ENCODE measurements around the gene RBM23. TPM values are rescaled to one million over a fixed set of nuclear protein-coding genes. Genes with fewer than 3 reads are reported as not detected.

Gene RBM23
- polyA plus RNA-seq, 1 donor = 81.9 TPM

DNA sequence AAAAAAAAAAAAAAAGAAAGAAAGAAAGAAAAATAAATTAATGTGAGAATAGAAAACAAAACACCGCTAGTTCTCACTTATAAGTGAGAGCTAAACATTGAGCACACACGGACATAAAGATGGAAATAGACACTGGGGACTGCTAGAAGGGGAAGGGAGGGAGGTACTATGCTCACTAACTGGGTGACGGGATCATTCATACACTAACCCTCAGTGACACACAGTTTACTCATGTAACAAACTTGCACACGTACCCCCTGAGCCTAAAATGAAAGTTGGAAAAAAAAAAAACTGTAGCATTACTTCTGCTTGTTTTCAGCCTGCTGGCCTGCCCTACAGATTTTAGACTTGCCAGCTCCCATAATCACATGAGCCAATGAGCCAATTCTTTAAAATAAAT, 20.7 kb upstream of the RBM23 start:
- Histone ChIP-seq H3K9me3 (ENCODE audit: control insufficient read depth, low read depth, low read length) (no peaks in the 10 kb centered on the region), H3K4me1 (ENCODE audit: control insufficient read depth, insufficient read depth, low read length) (no peaks in the 10 kb centered on the region), H3K27ac (ENCODE audit: low read length) (no peak overlapping the region), H3K4me3 (ENCODE audit: low read length) (no peak overlapping the region), H3K36me3 (ENCODE audit: control insufficient read depth, insufficient read depth, low read length) (no peaks in the 10 kb centered on the region), H3K27me3 (ENCODE audit: control insufficient read depth, insufficient read depth, low read length) (no peaks in the 10 kb centered on the region)
- 60% methylated on average over 1 of the region's 4 CpGs for whole genome bisulfite sequencing (ENCODE audit: insufficient coverage, low lambda C conversion rate)
- DNase-seq = no peak

DNA sequence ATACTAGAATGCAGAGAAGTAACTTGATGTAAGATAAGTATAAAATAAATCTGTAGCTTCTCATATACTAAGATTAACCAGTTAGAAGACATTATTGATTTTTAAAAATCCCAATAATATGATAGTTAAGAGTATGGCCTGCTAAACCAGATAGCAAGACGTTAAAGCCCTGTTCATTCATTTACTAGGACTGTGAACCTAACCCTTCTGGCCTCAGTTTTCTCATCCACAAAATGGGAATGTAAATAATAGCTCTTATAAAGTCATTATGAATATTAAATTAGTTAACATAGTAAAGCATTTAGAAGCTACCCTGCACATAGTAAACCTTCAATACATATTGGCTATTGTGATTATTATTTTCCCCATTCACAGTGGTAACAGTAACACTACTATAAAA, 16.2 kb upstream of the RBM23 start:
- Histone ChIP-seq H3K36me3 (ENCODE audit: control insufficient read depth, insufficient read depth, low read length) (no peaks in the 10 kb centered on the region), H3K27ac (ENCODE audit: low read length) (no peak overlapping the region), H3K27me3 (ENCODE audit: control insufficient read depth, insufficient read depth, low read length) (no peaks in the 10 kb centered on the region), H3K4me1 (ENCODE audit: control insufficient read depth, insufficient read depth, low read length) (no peaks in the 10 kb centered on the region), H3K9me3 (ENCODE audit: control insufficient read depth, low read depth, low read length) (no peaks in the 10 kb centered on the region), H3K4me3 (ENCODE audit: low read length) (no peak overlapping the region)
- DNase-seq = no peak
- WGBS (ENCODE audit: insufficient coverage, low lambda C conversion rate) = no CpG with 5 or more reads among the region's 1 CpG

GRCh38 chr14:22932146-22932545, 13.2 kb upstream of the RBM23 start:
- H3K9me3 ChIP-seq (ENCODE audit: control insufficient read depth, low read depth, low read length) = no peaks in the 10 kb centered on the region
- no peak overlapping the region for H3K27ac ChIP-seq (ENCODE audit: low read length)
- no peak for DNase-seq
- no peaks in the 10 kb centered on the region for H3K27me3 ChIP-seq (ENCODE audit: control insufficient read depth, insufficient read depth, low read length)
- H3K36me3 ChIP-seq (ENCODE audit: control insufficient read depth, insufficient read depth, low read length) = peaks cover 2% of the 10 kb centered on the region
- H3K4me3 ChIP-seq (ENCODE audit: low read length) = no peak overlapping the region
- WGBS (ENCODE audit: insufficient coverage, low lambda C conversion rate) = no CpG with 5 or more reads among the region's 3 CpGs
- no peaks in the 10 kb centered on the region for H3K4me1 ChIP-seq (ENCODE audit: control insufficient read depth, insufficient read depth, low read length)

DNA sequence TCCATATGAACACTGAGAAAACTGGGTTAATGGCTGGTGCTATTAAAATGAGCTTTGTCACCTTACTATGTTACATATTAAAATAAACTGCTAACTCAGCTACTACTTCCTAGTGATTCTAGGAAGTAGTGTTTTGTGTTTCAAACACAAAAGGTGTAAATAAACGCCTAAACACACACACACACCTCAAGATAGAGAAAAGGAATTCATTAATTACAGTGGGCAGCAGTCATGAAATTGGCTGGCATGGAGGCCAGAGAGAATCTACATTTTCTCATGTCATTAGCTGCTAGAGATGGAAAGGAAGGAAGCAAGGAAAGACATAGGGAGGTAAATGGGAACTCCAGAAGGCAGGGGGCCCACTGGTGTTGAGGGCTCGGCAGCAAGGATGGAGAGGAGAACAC, 11.0 kb upstream of the RBM23 start:
- Histone ChIP-seq H3K27me3 (ENCODE audit: control insufficient read depth, insufficient read depth, low read length) (no peaks in the 10 kb centered on the region), H3K27ac (ENCODE audit: low read length) (peak overlapping the region; percentile 88), H3K4me1 (ENCODE audit: control insufficient read depth, insufficient read depth, low read length) (peaks cover 6% of the 10 kb centered on the region), H3K4me3 (ENCODE audit: low read length) (peak overlapping the region; percentile 53), H3K36me3 (ENCODE audit: control insufficient read depth, insufficient read depth, low read length) (peaks cover 16% of the 10 kb centered on the region), H3K9me3 (ENCODE audit: control insufficient read depth, low read depth, low read length) (no peaks in the 10 kb centered on the region)
- WGBS (ENCODE audit: insufficient coverage, low lambda C conversion rate) = 0% methylated on average over 1 of the region's 2 CpGs
- DNase-seq = no peak

GRCh38 chr14:22929104-22929960, 10.4 kb upstream of the RBM23 start, which contains the start of gene PRMT5:
Gene PRMT5, minus strand, starts transcription at chr14:22929376. Its CDS starts 15 bp downstream, at chr14:22929361.
- peak; percentile 100 for DNase-seq
- peaks cover 22% of the 10 kb centered on the region for H3K36me3 ChIP-seq (ENCODE audit: control insufficient read depth, insufficient read depth, low read length)
- H3K4me3 ChIP-seq (ENCODE audit: low read length) = peak within 1 kb of the TSS; percentile 89
- no peaks in the 10 kb centered on the region for H3K27me3 ChIP-seq (ENCODE audit: control insufficient read depth, insufficient read depth, low read length)
- WGBS (ENCODE audit: insufficient coverage, low lambda C conversion rate) = no CpG with 5 or more reads among the region's 51 CpGs
- no peaks in the 10 kb centered on the region for H3K9me3 ChIP-seq (ENCODE audit: control insufficient read depth, low read depth, low read length)
- H3K4me1 ChIP-seq (ENCODE audit: control insufficient read depth, insufficient read depth, low read length) = peaks cover 6% of the 10 kb centered on the region
- peak within 1 kb of the TSS; percentile 88 for H3K27ac ChIP-seq (ENCODE audit: low read length)

GRCh38 chr14:22928237-22929103, 9.5 kb upstream of the RBM23 start:
- H3K4me3 ChIP-seq (ENCODE audit: low read length) = peak overlapping the region; percentile 89
- peak in 1 of 2 donors; percentile 21 for DNase-seq
- H3K27ac ChIP-seq (ENCODE audit: low read length) = peak overlapping the region; percentile 86
- no peaks in the 10 kb centered on the region for H3K27me3 ChIP-seq (ENCODE audit: control insufficient read depth, insufficient read depth, low read length)
- H3K9me3 ChIP-seq (ENCODE audit: control insufficient read depth, low read depth, low read length) = no peaks in the 10 kb centered on the region
- peaks cover 30% of the 10 kb centered on the region for H3K36me3 ChIP-seq (ENCODE audit: control insufficient read depth, insufficient read depth, low read length)
- peaks cover 6% of the 10 kb centered on the region for H3K4me1 ChIP-seq (ENCODE audit: control insufficient read depth, insufficient read depth, low read length)
- WGBS (ENCODE audit: insufficient coverage, low lambda C conversion rate) = no CpG with 5 or more reads among the region's 12 CpGs

DNA sequence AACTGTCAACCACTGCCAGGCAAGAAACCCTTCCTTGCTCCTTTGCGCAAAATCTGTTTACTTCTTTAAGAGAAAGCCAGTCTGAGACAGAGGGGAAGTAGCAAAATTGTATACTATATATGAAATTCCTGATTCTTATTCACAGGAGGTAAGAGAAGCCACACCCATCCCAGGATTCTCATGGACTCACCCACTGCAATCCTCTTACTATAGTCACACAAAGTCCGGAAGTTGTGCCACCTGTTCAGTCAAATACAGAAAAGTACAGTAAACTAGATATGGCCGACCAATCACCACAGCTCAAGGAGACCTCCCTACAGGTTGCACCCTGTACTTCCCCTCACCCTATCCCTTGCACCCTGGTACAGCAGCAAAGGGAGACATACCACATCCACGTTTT, 7.4 kb upstream of the RBM23 start:
- 50% methylated on average over 1 of the region's 4 CpGs for WGBS (ENCODE audit: insufficient coverage, low lambda C conversion rate)
- DNase-seq = peak in 1 of 2 donors; percentile 72
- Histone ChIP-seq H3K36me3 (ENCODE audit: control insufficient read depth, insufficient read depth, low read length) (peaks cover 44% of the 10 kb centered on the region), H3K4me1 (ENCODE audit: control insufficient read depth, insufficient read depth, low read length) (peaks cover 16% of the 10 kb centered on the region), H3K27me3 (ENCODE audit: control insufficient read depth, insufficient read depth, low read length) (no peaks in the 10 kb centered on the region), H3K4me3 (ENCODE audit: low read length) (no peak overlapping the region), H3K9me3 (ENCODE audit: control insufficient read depth, low read depth, low read length) (no peaks in the 10 kb centered on the region), H3K27ac (ENCODE audit: low read length) (peak overlapping the region; percentile 37)

DNA sequence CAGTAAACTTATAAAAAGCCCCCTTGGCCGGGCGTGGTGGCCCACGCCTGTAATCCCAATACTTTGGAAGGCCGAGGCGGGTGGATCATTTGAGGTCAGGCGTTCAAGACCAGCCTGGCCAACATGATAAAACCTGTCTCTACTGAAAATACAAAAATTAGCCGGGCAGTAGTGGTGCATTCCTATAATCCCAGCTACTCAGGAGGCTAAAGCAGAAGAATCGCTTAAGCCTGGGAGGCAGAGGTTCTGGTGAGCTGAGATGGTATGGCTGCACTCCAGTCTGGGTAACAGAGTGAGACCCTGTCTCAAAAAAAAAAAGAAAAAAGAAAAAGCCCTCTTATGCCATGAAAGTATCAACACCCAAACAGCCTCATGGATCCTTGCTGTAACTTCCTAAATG, 6.6 kb upstream of the RBM23 start:
- no peaks in the 10 kb centered on the region for H3K27me3 ChIP-seq (ENCODE audit: control insufficient read depth, insufficient read depth, low read length)
- peaks cover 16% of the 10 kb centered on the region for H3K4me1 ChIP-seq (ENCODE audit: control insufficient read depth, insufficient read depth, low read length)
- no peak overlapping the region for H3K4me3 ChIP-seq (ENCODE audit: low read length)
- WGBS (ENCODE audit: insufficient coverage, low lambda C conversion rate) = no CpG with 5 or more reads among the region's 8 CpGs
- no peak for DNase-seq
- H3K9me3 ChIP-seq (ENCODE audit: control insufficient read depth, low read depth, low read length) = no peaks in the 10 kb centered on the region
- H3K27ac ChIP-seq (ENCODE audit: low read length) = no peak overlapping the region
- peaks cover 52% of the 10 kb centered on the region for H3K36me3 ChIP-seq (ENCODE audit: control insufficient read depth, insufficient read depth, low read length)

DNA sequence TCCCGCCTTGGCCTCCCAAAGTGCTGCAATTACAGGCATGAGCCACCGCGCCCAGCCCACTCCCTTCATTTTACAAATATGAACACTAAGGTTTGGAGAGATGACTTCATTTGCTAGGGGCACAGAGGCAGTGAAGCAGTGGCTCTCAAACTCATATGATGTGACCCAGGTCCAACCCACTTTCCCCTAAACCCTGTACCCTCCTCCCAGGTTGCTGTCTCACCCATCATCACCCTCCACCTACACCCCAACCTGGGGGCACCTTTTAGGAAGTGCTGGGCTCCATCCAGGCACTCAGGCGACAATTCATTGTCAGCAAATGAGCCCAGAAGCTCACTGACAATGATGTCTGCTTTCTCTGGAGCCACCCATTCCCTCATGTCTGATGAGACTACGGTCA, 4.8 kb upstream of the RBM23 start:
- H3K36me3 ChIP-seq (ENCODE audit: control insufficient read depth, insufficient read depth, low read length) = peaks cover 57% of the 10 kb centered on the region
- H3K27me3 ChIP-seq (ENCODE audit: control insufficient read depth, insufficient read depth, low read length) = no peaks in the 10 kb centered on the region
- peaks cover 20% of the 10 kb centered on the region for H3K4me1 ChIP-seq (ENCODE audit: control insufficient read depth, insufficient read depth, low read length)
- no peak overlapping the region for H3K4me3 ChIP-seq (ENCODE audit: low read length)
- H3K9me3 ChIP-seq (ENCODE audit: control insufficient read depth, low read depth, low read length) = no peaks in the 10 kb centered on the region
- no peak for DNase-seq
- H3K27ac ChIP-seq (ENCODE audit: low read length) = no peak overlapping the region
- 100% methylated on average over 1 of the region's 5 CpGs for WGBS (ENCODE audit: insufficient coverage, low lambda C conversion rate)

DNA sequence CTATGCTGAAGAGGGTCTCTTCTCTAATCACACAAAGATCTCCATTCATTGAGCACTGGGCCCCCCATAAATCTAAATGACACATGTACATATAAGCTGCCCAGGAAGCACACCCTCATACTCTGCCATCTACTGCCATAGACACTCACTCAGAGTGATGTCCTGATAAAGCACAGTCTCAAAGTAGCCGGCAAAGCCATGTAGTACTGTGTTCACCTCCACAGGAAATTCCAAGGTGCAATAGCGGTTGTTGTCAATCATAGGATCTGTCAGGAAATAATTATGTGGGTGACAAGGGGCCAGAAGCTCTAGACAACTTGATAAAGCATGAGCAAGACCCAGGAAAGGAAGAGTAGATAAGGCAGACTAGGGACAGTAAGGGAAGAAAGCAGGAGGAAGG, 3.3 kb upstream of the RBM23 start:
- H3K9me3 ChIP-seq (ENCODE audit: control insufficient read depth, low read depth, low read length) = no peaks in the 10 kb centered on the region
- no peak overlapping the region for H3K4me3 ChIP-seq (ENCODE audit: low read length)
- no peaks in the 10 kb centered on the region for H3K27me3 ChIP-seq (ENCODE audit: control insufficient read depth, insufficient read depth, low read length)
- no peak for DNase-seq
- peak overlapping the region; percentile 65 for H3K27ac ChIP-seq (ENCODE audit: low read length)
- peaks cover 57% of the 10 kb centered on the region for H3K36me3 ChIP-seq (ENCODE audit: control insufficient read depth, insufficient read depth, low read length)
- H3K4me1 ChIP-seq (ENCODE audit: control insufficient read depth, insufficient read depth, low read length) = peaks cover 26% of the 10 kb centered on the region
- no CpG with 5 or more reads among the region's 2 CpGs for WGBS (ENCODE audit: insufficient coverage, low lambda C conversion rate)

All from large intestine (tissue), 3 donors.